ENCODE results near the gene ZBTB20.

DNA sequence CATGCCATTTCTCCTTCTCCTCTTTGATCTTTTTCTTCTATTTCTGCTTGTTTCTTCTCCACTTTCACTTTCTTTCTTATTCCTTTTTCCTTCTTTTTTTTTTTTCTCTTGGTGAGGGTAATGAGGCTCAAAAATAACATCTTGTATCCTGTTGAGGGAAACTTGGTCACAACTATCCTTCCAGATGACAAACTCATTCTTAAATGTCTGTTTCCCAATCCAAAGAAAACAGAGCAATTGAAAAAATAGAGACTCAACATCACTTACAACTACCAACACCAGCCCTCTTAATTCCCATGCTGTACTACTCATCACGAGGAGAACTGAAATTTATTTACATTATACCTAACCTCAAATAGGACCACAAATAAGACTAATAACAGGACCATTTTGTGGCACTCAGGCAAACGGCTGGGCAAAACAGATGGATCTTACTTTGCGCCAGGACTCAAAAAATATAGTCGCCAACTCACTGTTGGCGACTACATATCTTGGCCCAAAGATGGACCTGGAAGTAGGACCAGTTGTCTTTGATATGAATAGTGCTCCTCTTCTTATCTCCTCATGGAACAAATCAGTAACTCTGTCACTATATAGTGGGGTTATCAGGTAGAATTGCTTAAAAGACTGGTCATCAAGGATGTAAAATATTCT lies 343.9 kb downstream of the ZBTB20 start:
- TF ChIP-seq, protein P1, sequence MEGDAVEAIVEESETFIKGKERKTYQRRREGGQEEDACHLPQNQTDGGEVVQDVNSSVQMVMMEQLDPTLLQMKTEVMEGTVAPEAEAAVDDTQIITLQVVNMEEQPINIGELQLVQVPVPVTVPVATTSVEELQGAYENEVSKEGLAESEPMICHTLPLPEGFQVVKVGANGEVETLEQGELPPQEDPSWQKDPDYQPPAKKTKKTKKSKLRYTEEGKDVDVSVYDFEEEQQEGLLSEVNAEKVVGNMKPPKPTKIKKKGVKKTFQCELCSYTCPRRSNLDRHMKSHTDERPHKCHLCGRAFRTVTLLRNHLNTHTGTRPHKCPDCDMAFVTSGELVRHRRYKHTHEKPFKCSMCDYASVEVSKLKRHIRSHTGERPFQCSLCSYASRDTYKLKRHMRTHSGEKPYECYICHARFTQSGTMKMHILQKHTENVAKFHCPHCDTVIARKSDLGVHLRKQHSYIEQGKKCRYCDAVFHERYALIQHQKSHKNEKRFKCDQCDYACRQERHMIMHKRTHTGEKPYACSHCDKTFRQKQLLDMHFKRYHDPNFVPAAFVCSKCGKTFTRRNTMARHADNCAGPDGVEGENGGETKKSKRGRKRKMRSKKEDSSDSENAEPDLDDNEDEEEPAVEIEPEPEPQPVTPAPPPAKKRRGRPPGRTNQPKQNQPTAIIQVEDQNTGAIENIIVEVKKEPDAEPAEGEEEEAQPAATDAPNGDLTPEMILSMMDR (IDR thresholded peaks at IDR 0.05), result no peak
- TF ChIP-seq EP300 (IDR thresholded peaks at IDR 0.05) (no peak), POLR2AphosphoS5 (IDR thresholded peaks at IDR 0.05) (no peak), POLR2A (IDR thresholded peaks at IDR 0.05; ENCODE audit: low read depth) (no peak)

All from esophagus muscularis mucosa (tissue), 4 donors.